ENCODE data around the gene RAB4B.
"Not testable (repeated sequence)": the region's sequence is repeated elsewhere in the genome, so short reads cannot be mapped to it uniquely, and the experiment has no call there.

The RAB4B gene, protein sequence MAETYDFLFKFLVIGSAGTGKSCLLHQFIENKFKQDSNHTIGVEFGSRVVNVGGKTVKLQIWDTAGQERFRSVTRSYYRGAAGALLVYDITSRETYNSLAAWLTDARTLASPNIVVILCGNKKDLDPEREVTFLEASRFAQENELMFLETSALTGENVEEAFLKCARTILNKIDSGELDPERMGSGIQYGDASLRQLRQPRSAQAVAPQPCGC

DNA sequence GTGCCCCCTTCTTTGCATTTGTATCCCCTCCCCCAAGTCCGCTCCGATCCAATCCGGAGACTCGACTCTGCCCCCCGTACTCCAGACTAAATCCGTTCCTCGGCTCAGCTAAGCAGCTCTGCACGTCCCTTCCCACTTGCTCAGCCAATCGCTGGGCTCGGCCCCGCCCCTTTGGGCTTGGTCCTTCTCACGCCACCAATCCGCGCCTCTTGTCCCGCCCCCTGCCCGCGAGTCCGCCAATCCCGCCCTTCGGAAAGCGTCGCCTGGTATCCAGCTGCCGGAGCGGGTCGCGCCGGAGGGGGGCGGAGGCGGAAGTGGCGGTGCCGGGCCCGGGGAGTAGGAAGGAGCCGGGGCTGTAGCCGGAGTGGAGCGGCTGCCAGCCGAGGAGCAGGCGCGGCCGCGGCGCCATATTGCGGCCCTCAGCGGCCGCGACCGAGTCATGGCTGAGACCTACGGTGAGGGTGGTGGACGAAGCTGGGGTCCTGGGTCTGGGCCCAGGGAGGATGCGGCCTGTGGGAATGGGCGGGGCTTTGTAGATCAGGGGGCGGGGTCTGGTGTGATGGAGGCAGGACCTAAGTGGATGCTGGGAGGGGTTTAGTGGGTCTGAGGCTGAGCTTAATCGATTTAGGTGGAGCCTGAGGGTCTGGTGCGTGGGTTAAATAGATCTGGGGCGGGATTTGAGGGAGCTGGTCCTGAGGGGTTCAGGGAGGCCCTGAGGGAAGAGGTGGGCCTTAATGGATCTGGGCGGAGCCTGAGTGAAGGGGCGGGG lies at the start of gene RAB4B:
Gene RAB4B (plus strand): TSS at position 311 of the 769 bp plus-strand sequence. CDS start 129 bp downstream, at position 440.
- DNase-seq (ENCODE audit: low read depth) = peak; percentile 99

DNA sequence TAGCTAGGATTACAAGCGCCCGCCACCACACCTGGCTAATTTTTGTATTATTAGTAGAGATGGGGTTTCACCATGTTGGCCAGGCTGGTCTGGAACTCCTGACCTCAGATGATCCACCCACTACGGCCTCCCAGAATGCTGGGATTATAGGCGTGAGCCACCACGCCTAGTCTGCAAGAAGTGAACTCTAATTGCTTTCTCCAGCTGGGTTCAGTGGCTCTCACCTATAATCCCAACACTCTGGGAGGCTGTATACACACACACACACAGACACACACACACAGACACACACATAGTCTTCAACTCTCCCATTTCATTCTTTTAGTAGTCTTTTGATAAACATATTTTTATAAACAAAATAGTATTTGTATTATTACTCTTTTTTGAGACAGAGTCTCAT lies 48.0 kb upstream of the RAB4B start:
- DNase-seq (ENCODE audit: low read depth) = not testable (repeated sequence)

DNA sequence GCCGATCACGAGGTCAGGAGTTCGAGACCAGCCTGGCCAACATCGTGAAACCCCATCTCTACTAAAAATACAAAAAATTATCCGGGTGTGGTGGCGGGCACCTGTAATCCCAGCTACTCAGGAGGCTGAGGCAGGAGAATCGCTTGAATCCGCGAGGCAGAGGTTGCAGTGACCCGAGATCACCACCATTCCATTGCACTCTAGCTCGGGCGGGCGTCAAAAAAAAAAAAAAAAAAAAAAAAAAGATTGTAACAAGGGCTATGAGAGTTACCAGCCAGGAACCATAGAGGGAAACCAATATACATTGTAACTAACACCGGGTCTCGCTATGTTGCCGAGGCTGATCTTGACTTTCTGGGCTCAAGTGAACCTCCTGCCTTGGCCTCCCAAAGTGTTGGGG lies 45.7 kb upstream of the RAB4B start:
- DNase-seq (ENCODE audit: low read depth) = not testable (repeated sequence)

DNA sequence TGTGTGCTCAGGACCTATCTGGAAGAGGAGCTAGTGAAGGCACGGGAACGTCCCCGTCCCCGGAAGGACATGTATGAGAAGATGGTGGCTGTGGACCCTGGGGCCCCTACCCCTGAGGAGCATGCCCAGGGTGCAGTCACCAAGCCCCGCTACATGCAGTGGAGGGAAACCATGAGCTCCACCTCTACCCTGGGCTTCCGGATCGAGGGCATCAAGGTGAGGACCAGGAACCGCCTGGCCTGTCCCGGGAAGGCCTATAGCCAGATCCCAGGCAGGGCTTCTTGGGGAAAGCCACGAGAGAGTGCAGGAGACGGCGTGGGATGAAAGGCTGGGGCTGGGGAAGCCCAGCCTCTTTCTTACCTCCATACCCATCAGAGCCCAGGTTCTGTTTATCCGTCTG lies 44.9 kb upstream of the RAB4B start:
- no peak for DNase-seq (ENCODE audit: low read depth)

DNA sequence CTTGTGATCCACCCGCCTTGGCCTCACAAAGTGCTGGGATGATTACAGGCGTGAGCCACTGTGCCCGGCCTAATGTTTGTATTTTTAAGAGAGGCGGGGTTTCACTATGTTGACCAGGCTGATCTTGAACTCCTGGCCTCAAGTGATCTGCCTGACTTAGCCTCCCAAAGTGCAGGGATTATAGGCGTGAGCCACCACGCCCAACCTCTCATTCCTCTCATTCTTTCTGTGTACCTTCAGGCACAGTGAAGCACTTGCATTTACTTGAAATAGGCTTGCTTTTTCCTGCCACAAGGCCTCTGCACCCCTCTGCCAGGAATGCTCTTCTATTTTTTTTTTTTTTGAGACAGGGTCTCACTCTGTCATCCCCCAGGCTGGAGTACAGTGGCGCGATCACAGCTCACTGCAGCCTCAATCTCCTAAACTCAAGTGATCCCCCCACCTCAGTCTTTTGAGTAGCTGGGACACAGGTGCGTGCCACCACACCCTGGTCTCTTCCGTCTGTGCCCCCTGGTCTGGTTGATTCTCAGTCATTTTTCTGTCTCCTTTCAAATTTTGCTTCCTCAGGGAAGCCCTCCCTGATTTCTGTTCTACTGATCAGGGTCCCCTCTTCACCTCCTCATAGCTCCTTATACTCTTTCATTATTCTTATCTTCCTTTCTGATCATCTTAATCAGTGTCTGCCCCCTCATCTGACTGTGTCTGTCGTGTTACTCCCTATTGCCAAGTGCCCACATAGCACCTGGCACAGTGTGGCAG lies 42.9 kb upstream of the RAB4B start:
- DNase-seq (ENCODE audit: low read depth) = no peak

DNA sequence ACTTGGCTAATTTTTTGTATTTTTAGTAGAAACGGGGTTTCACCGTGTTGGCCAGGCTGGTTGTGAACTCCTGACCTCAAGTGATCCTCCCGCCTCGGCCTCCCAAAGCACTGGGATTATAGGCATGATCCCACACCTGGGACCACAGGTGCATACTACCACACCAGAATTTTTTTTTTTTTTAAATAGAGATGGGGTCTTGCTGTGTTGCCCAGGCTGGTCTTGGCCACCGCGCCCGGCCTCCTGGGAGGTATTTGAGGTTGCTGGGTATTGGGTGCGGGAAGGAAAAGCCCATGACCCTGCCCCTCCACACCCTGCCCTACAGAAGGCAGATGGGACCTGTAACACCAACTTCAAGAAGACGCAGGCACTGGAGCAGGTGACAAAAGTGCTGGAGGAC lies 41.4 kb upstream of the RAB4B start:
- no peak for DNase-seq (ENCODE audit: low read depth)

DNA sequence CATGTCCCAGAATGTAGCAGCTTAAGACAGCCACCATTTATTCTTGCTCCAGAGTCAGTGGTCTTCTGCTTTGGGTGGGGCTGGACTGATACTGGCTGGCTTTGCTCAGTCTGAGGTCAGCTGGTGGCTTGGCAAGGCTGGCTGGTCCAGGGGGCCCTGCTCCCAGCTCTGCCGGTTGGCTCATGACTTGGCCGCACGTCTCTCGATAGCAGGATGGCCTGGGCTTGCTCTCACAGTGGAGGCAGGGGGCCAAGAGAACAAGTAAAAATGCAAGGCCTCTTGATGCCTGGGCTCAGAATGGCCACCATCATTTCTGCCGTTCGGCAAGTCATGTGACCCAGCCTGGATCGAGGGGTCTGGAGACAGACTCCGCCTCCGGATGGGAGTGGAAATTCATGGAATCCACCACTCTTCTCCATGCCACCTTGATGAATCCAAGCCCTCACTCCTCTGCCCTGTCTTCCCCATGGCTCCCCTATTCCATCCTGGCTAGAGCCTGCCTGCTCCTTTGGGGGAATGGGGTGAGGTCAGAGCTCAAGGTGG lies 40.9 kb upstream of the RAB4B start:
- DNase-seq (ENCODE audit: low read depth) = no peak

DNA sequence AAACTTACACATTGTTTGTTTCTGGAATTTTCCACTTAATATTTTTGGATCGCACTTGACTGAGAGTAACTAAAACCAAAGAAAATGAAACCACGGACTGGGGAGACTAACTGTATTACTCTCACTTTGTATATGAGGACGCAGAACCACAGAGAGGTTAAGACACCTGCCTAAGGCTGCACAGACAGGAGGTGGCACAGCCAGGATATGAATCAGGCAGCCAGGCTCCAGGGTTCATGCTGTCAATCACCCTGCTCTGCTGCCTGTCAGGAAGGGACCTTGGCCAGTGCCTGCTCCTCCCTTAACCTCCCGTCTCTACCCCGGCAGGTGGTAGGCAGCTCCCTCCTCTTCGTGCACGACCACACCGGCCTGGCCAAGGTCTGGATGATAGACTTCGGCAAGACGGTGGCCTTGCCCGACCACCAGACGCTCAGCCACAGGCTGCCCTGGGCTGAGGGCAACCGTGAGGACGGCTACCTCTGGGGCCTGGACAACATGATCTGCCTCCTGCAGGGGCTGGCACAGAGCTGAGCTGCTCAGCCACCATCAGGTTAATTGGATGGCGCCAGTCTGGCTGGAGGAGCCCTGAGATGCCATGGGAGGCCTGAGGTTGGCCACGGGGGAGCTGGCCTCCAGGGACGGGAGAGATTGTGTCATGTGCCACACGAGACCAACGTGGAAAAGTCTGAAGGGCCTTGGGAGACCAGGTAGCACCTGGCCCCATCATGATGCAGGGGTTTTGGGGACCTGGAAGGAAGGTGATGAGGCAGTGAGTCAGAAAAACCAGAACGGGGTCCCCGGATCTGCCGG lies 38.8 kb upstream of the RAB4B start:
- DNase-seq (ENCODE audit: low read depth) = no peak

DNA sequence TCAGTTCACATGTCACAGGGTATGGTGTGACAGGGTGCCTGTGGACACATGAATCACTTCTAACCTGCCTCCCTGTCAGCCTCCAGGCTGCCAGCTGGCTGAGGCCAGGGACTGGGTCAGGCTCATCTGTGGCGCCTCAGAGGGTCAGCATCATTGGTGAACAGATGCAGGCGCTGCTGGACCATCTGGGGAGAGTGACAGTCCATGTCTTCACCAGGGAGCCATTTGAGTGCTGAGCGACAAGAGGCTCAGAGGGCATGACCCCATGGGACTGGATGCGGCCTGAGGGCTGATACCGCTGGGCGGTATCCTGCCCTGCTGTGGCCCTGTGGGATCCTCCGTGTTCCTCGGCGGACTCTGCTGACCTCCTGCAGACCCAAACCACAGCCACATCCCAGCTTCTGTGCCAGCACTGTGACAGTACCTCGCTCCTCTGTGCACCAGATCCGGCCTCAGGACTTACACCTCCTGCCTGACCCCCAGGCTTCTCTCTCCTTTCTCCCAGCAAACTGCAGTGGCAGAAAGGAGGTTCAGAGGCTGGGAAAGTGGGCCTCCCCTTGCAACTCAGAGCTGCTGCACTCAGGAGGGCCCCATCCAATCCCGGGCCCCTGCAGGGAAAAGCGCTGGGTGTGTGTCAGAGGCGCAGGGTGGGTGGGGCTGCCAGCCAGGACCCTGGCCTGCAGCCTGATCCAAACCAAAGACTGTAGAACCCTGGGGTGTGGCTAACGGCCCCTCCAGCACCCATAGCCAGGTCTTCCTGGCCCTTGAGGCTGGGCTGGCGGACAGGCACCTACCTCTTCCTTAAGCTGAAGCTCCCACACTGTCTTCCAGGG lies 38.0 kb upstream of the RAB4B start:
- DNase-seq (ENCODE audit: low read depth) = no peak

DNA sequence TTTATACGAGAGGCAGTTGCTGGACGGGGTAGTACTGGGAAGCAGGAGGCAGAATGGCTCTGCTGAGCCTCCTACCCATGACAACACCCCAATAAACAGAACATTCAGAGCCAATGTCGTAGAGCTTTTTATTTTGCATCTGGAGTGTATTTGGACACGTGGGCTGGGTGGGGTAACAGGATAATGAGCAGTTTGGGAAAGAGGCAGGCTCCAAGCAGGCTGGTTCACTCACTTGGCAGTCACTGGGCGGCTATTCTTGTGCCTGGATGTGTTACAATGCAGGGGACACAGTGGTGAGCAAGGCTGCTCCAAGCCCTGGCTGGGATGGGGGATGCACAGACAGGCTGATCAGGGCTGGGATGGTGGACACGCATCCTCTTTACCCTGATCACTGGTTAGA lies 37.3 kb upstream of the RAB4B start:
- DNase-seq (ENCODE audit: low read depth) = no peak

DNA sequence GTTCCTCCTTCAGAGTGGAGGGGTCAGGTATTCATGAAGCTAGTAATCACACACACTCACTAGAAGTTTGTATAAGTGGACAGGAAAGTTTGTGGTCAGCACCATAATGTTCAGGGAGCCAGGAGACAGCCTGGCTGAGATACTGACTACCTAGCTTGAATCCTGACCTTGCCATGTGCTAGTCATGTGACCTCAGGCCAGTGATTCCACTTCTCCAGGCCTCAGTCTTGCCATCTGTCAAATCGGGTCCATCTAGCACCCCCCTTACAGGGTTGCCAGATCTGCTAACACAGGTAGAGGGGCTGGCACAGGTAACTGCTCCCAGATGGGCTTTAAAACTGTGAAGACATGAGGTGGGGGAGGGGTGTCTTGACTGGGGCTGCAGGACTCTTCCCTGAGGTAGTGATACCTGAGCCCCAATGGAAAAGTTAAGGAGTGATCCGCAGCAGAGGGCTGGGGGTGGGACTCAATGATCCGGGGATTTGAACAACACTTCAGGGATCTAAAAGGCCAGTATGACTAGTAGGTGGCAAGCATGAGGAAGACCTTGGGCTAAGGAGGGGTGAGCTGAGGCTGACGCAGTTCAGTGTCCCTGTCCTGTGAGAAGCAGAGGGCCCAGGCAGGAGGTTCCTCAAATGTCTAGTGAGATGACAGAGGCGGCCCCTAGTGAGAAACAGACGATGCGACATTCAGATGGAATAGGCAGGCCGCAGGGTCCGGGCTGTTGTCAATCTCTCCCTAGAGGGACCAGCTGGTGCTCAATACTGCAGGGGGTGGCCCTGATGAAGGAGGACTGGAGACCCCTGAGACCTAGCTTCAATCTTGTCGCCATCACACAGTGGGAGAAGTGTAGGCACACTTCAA lies 36.3 kb upstream of the RAB4B start:
- peak; percentile 41 for DNase-seq (ENCODE audit: low read depth)

DNA sequence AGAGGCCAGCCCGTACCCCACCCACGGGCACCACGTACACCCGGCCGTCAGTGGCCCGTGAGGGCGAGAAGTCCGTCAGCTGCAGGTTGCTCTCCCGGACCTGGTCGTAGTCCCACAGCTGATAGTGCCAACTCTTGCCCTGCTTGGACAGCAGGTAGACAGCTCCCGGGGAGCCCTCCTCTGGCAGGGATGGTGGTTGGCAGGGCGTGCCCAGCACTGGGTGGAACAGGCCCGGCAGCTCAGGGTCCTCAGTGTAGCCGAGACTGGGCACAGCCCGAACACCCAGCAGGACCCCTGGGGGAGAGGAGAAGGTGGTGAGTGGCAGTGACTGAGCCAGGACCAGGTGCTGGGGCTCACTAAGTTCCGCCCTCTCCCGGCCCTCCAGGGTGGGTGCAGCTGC lies 35.6 kb upstream of the RAB4B start:
- no peak for DNase-seq (ENCODE audit: low read depth)

DNA sequence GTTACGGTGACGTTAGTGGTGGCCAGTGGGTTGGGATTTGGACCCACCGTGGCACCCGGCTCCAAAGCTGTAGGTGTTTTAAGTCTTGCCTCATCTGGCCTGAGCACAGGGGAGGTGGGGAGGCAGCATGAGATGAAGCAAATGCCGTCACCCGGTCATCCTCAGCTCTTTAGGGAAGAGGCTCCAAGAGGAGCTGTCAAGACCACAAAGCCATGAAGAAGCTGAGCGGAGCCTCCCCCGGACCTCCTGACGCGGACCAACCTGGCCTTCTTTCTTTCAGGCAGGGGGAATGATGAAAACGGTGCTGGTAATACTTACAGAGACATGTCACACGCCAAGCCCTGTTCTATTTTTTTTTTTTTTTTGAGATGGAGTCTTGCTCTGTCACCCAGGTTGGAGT lies 35.2 kb upstream of the RAB4B start:
- DNase-seq (ENCODE audit: low read depth) = peak; percentile 31

DNA sequence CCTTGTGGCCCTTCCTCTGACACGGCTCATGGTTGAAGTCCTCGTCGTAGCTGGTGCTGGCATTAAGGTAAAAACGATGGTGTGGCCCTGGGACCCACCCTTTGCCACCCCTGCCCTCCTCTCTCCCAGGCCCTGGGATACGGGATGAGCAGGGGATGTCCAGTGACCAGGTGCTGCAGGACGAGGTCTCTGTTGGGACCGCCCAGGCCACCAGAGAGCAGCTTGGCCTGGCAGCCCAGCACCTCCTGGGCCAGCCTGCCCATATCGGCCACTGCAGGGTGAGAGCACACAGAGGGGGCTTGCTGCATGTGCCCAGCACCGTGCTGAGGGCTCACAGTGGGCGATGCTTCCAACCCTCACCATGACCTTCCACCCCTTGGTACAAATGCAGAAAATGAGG lies 34.1 kb upstream of the RAB4B start:
- DNase-seq (ENCODE audit: low read depth) = no peak

DNA sequence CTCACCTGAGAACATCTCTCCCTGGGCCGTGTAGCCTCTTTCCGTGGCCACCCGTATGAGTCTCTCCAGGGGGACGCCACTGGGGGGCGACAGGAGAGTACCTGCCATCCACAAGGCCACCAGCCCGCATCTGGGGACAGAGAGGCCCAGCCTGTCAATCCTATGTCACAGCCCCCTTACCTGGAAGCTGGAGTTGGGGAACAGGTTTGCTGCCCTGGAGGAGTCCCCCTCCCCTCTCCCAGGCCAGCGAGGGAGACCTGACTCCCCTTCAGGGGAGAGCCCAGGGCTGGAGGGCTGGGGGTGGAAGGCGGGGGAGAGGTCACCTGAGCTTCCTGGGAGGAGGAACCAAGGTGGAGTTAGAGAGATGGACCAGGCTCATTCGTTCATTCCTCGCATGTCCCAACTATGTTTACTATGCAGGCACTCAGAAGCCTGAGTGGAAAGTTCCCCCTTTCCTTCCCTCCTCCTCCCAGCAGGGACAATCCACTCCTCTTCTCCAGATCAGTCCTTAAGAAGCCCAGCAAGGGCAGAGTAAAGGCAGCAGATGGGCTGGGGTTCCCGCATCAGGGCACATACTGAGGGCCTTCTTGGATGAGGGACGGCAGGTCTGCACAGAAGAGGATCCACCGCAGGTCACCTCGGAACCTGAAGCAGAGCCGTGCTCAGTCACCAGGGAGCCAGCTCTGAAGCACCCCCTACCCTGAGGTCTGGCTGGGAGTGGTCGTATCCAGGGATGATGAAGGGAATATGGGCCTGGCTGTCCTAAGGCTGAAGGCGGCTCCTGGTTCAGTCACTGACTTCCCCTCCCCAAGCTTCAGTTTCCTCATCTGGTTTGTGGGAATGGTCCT lies 33.3 kb upstream of the RAB4B start:
- peak; percentile 27 for DNase-seq (ENCODE audit: low read depth)

DNA sequence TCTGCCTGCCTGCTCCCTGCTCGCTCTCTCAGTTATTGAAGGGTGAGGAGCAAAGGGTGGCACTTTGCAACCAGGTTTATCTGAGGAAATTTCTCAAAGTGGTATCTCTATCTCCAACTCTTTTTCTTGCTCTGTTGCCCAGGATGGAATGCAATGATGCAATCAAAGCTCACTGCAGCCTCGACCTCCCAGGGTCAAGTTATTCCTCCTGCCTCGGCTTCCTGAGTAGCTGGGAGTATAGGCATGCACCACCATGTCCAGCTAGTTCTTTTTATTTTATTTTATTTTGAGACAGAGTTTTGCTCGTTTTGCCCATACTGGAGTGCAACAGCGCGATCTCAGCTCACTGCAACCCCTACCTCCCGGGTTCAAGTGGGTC lies 32.7 kb upstream of the RAB4B start:
- DNase-seq (ENCODE audit: low read depth) = peak; percentile 86

DNA sequence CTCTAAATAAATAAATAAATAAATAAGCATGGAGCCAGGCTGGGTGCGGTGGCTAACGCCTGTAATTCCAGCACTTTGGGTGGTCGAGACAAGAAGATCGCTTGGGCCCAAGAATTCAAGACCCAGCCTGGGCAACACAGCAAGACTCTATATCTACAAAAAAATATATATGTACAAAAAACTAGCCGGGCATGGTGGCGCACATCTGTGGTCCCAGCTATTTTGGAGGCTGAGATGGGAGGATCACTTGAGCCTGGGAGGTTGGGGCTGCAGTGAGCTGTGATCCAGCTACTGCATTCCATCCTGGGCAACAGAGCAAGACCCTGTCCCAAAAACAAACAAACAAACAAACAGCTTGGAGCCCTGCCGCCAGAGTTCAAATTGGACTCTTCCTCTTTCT lies 30.5 kb upstream of the RAB4B start:
- no peak for DNase-seq (ENCODE audit: low read depth)

DNA sequence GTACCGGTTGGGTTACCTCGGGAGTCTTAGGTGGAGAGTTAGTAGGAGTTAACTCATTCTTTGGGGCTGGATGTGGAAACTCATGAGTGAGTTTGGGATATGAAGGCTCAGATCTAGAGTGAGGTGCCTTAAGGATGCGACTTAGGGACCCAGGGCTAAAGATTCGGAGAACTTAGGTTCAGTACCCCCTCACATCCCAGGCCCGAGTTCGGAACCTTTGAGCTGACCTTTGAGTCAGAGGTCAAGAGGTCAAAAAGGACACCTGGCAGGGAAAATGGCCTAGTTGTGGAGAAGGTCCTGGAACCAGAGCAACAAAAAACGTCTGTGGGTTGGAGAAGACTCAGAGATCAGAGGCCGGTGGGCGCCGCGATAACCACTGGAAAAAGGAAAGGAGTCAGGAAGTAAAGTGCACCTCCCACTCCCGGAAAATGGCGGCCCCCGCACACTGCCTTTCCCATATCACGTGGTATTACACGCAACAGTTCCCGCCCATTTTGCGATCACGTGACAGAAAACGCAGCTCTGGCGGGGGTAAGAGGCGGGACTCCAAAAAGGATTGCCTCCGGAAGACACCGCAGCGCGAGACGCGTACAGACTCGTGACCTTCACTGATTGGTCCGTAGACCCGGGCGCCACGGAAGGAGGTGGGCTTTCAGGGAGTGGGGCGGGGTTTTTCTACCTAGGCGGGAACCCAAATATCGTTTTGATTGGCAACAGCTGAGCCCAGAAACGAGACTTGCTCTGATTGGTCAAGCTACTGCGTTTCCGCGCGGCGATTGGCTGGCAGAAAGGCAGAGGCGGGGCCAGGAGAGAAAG lies 27.8 kb upstream of the RAB4B start, which contains the start of gene ACTMAP:
Gene ACTMAP (minus strand): TSS at position 420 of the 816 bp plus-strand sequence. CDS start 674 bp downstream, outside the sequence.
- peak; percentile 100 for DNase-seq (ENCODE audit: low read depth)
